OCI-LY3 (cell line): ENCODE data around the gene UGT1A3.

Experiments
- H2AFZ ChIP-seq: fragments of 200-600, 300-600 bp; shearing (Covaris generic); 2 replicates; pipeline ENCODE4 v1.6.0; 2014; ENCODE audit warnings: antibody characterized with exemption, low read depth, low read length
- H3K27ac ChIP-seq: fragments of 200-600, 300-600 bp; sonication (generic); 2 replicates; pipeline ENCODE4 v1.5.1; 2014; ENCODE audit warnings: mild to moderate bottlenecking, low read length, moderate library complexity, mixed read lengths
- H3K27me3 ChIP-seq: fragments of 200-600, 300-600 bp; sonication (generic); 2 replicates; pipeline ENCODE4 v1.6.1; 2014; ENCODE audit warnings: low read depth, low read length, mixed read lengths
- H3K36me3 ChIP-seq: fragments of 200-600, 300-600 bp; sonication (generic); replicated peaks from 2 replicates; pipeline ENCODE3; 2014; ENCODE audit warnings: low read depth, low read length, mixed read lengths
- H3K4me1 ChIP-seq: fragments of 300-600, 200-600 bp; sonication (generic); 2 replicates; pipeline ENCODE4 v1.6.1; 2014; ENCODE audit warnings: low read length, mixed read lengths
- H3K4me2 ChIP-seq: fragments of 200-600, 300-600 bp; sonication (generic); 2 replicates; pipeline ENCODE4 v1.6.1; 2014; ENCODE audit warnings: low read length, mixed read lengths
- H3K4me3 ChIP-seq: fragments of 300-600, 200-600 bp; sonication (generic); 2 replicates; pipeline ENCODE4 v1.5.1; 2014; ENCODE audit warnings: antibody characterized with exemption, mild to moderate bottlenecking, low read length, moderate library complexity
- H3K79me2 ChIP-seq: fragments of 300-600, 200-600 bp; shearing (Covaris generic); 2 replicates; pipeline ENCODE4 v1.6.1; 2014; ENCODE audit warnings: mild to moderate bottlenecking, low read length, mixed read lengths
- H3K9ac ChIP-seq: fragments of 300-600, 200-600 bp; shearing (Covaris generic); 2 replicates; pipeline ENCODE4 v1.6.0; 2014; ENCODE audit warnings: mild to moderate bottlenecking, low read length, moderate library complexity
- H3K9me3 ChIP-seq: fragments of 200-600, 300-600 bp; shearing (Covaris generic); 2 replicates; pipeline ENCODE4 v1.6.1; 2014; ENCODE audit warnings: low read length, mixed read lengths; ENCODE audit not compliant: insufficient read depth
- H4K20me1 ChIP-seq: fragments of 200-600, 300-600 bp; sonication (generic); 2 replicates; pipeline ENCODE4 v1.6.1; 2016; ENCODE audit warnings: low read length, mixed read lengths; ENCODE audit not compliant: insufficient read depth
- CTCF ChIP-seq: fragments of 200-600, 300-600 bp; sonication (generic); IDR thresholded peaks from 2 replicates; pipeline ENCODE4 v1.5.1; 2014; ENCODE audit warnings: antibody characterized with exemption, low read length, low read depth
- EZH2phosphoT487 ChIP-seq: fragments of 200-600 bp; shearing (Covaris generic); IDR thresholded peaks from 2 replicates; pipeline ENCODE4 v1.6.1; 2018; ENCODE audit warnings: antibody characterized with exemption, mixed run types, low read depth

Gene UGT1A3

GRCh38 chr2:233766416-233766815, 37.6 kb downstream of the UGT1A3 start:
- Histone ChIP-seq H4K20me1 (no peaks in the 10 kb centered on the region), H2AFZ (no peak overlapping the region), H3K4me1 (no peaks in the 10 kb centered on the region), H3K36me3 (no peaks in the 10 kb centered on the region), H3K9me3 (no peaks in the 10 kb centered on the region), H3K9ac (no peak overlapping the region), H3K27me3 (peaks cover 11% of the 10 kb centered on the region; the same call in 1 of the 2 replicates), H3K27ac (no peak overlapping the region), H3K4me2 (no peak overlapping the region), H3K79me2 (no peaks in the 10 kb centered on the region), H3K4me3 (no peak overlapping the region)
- TF ChIP-seq CTCF (no peak), EZH2phosphoT487 (no peak)

- Histone ChIP-seq H3K27ac (no peak overlapping the region), H3K27me3 (peaks cover 11% of the 10 kb centered on the region; the same call in 1 of the 2 replicates), H3K4me3 (no peak overlapping the region), H3K36me3 (no peaks in the 10 kb centered on the region), H3K9ac (no peak overlapping the region), H4K20me1 (no peaks in the 10 kb centered on the region), H3K4me1 (no peaks in the 10 kb centered on the region), H3K79me2 (no peaks in the 10 kb centered on the region), H3K9me3 (no peaks in the 10 kb centered on the region), H3K4me2 (no peak overlapping the region), H2AFZ (no peak overlapping the region)
- TF ChIP-seq CTCF (no peak), EZH2phosphoT487 (no peak)
Measured at GRCh38 chr2:233768076-233768475, 39.2 kb downstream of the UGT1A3 start.

- Histone ChIP-seq H3K36me3 (no peaks in the 10 kb centered on the region), H3K4me3 (no peak overlapping the region), H3K79me2 (no peaks in the 10 kb centered on the region), H3K9ac (no peak overlapping the region), H3K4me2 (no peak overlapping the region), H3K4me1 (no peaks in the 10 kb centered on the region), H4K20me1 (no peaks in the 10 kb centered on the region), H3K27me3 (0 out of 2 replicates have a peak, but pooled peaks cover 3% of the 10 kb centered on the region), H2AFZ (no peak overlapping the region), H3K9me3 (no peaks in the 10 kb centered on the region), H3K27ac (no peak overlapping the region)
- TF ChIP-seq EZH2phosphoT487 (no peak), CTCF (no peak)
Measured at GRCh38 chr2:233769260-233769659, 40.4 kb downstream of the UGT1A3 start.

- TF ChIP-seq EZH2phosphoT487 (no peak), CTCF (no peak)
- Histone ChIP-seq H3K4me2 (no peak overlapping the region), H2AFZ (no peak overlapping the region), H4K20me1 (no peaks in the 10 kb centered on the region), H3K36me3 (no peaks in the 10 kb centered on the region), H3K4me3 (no peak overlapping the region), H3K4me1 (no peaks in the 10 kb centered on the region), H3K9me3 (no peaks in the 10 kb centered on the region), H3K79me2 (no peaks in the 10 kb centered on the region), H3K27me3 (no peaks in the 10 kb centered on the region), H3K27ac (no peak overlapping the region), H3K9ac (no peak overlapping the region)
Measured at GRCh38 chr2:233772153-233772552, 43.3 kb downstream of the UGT1A3 start.
